Activated T-helper 1 cell treated with Interleukin-2 at 50 U/mL for 16 hours (primary cell): ENCODE results near the gene LIN52.

Experiments used
- DNase-seq: peaks from one replicate; pipeline ENCODE4 v3.0.0-alpha.2; 2020; ENCODE audit warnings: low read depth

LIN52 gene

GRCh38 chr14:74237441-74237840, 152.7 kb downstream of the LIN52 start:
- no peak for DNase-seq

- DNase-seq: no peak
Observed at GRCh38 chr14:74238974-74239847, 154.5 kb downstream of the LIN52 start, which contains the start of gene VSX2. Gene VSX2 (plus strand): TSS chr14:74239449. CDS start chr14:74239562, 113 bp downstream.

GRCh38 chr14:74239848-74240793, 155.4 kb downstream of the LIN52 start:
- no peak for DNase-seq

- DNase-seq: no peak
Observed at GRCh38 chr14:74240794-74241651, 156.3 kb downstream of the LIN52 start.

- no peak for DNase-seq
Observed at GRCh38 chr14:74241652-74242017, 156.9 kb downstream of the LIN52 start.

GRCh38 chr14:74242021-74242779, 157.4 kb downstream of the LIN52 start:
- no peak for DNase-seq

GRCh38 chr14:74242780-74243042, 158.0 kb downstream of the LIN52 start:
- no peak for DNase-seq

GRCh38 chr14:74243051-74243450, 158.3 kb downstream of the LIN52 start:
- DNase-seq: no peak

- DNase-seq: no peak
Observed at GRCh38 chr14:74244115-74244514, 159.4 kb downstream of the LIN52 start.

- DNase-seq: no peak
Observed at GRCh38 chr14:74245292-74245691, 160.5 kb downstream of the LIN52 start.

GRCh38 chr14:74246542-74246941, 161.8 kb downstream of the LIN52 start:
- no peak for DNase-seq

GRCh38 chr14:74248017-74248416, 163.3 kb downstream of the LIN52 start:
- no peak for DNase-seq

GRCh38 chr14:74249433-74250375, 164.9 kb downstream of the LIN52 start:
- no peak for DNase-seq
